COLO668 (cell line): ENCODE data around the gene CRIP2.

Experiments
- DNase-seq: peaks from one replicate; lab custom pipeline; 2025; ENCODE audit not compliant: unreplicated experiment; lab: John Stamatoyannopoulos, UW

CRIP2 gene, protein sequence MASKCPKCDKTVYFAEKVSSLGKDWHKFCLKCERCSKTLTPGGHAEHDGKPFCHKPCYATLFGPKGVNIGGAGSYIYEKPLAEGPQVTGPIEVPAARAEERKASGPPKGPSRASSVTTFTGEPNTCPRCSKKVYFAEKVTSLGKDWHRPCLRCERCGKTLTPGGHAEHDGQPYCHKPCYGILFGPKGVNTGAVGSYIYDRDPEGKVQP

DNA sequence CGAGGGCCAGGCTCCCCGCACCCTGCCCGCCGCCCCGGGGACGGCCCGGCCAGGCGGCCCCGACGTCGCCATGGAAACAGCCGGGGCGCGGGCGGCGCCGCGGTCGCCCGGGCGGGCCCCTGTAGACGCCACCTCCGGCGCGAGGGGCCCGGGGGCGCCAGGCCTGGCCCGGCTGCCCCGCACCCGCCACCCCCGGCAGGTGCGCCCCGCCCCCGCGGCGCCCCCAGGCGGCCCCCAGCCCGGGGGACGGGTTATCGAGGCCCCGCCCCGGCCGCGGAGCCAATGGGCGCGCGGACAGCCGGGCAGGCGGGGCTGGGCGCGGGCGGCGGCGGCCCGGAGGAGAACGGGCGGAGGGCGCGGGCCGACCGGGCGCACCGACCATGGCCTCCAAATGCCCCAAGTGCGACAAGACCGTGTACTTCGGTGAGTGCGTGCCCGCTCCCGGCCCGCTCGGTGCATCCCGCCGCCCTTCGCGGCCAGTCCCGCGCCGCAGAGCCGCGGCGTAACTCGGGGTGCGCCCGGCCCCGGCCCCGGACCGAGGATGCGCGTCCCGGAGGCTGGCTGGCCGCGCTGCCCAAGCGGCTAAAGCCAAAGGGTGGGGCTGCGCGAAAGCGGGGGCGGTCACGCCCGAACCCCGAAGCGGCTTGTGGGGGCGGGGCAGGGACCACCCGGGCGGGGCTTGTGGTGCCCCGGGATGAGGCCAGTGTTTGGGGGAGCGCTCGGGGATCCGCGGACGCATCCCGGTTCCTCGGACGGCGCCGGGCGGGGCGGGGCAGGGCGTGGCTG is at the start of gene CRIP2:
CRIP2 (plus strand) TSS at position 339 of the 786 bp plus-strand sequence; CDS start at position 381, 42 bp downstream.
- peak; percentile 86 for DNase-seq

DNA sequence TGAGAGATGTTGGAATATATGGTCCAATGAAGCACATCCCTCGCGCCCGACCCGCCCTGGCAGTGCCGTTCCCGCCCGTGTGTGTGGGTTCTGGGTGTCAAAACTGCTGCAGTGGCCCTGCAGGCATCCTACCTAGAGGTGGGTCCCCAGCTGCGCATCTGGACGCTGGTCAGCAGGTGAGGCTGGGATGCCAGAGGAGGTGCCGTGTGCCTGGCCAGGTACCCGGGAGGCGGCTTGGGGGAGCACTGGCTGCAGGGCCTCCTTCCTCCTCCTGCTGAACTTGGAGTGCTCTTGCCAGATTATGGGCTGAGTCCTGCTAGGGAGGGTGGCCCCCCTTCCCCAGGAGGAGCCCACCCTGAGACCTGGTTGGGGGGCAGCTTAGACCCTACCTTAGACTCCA is 49.8 kb upstream of the CRIP2 start:
- DNase-seq: no peak

DNA sequence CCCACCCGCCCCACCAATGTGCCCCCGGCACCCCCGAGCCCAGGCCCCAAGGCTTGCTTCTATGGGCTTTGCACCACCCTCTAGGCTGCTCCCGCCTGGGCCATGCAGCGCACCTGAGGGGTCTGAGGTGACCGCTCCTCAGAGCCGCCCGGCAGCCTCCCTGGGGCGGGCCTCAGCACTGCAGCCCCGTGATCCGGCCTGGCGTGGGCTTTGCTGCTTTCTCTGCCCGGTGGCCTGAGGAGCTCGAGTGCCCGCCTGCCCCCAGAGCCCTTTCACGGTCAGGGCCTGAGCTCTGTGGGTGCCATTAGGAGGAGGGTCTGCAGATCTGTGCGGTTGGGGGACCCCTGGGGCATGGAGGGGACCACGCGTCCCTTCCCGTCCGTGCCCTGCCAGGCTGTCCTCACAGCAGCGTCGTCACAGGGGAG is 48.8 kb upstream of the CRIP2 start:
- DNase-seq: no peak

DNA sequence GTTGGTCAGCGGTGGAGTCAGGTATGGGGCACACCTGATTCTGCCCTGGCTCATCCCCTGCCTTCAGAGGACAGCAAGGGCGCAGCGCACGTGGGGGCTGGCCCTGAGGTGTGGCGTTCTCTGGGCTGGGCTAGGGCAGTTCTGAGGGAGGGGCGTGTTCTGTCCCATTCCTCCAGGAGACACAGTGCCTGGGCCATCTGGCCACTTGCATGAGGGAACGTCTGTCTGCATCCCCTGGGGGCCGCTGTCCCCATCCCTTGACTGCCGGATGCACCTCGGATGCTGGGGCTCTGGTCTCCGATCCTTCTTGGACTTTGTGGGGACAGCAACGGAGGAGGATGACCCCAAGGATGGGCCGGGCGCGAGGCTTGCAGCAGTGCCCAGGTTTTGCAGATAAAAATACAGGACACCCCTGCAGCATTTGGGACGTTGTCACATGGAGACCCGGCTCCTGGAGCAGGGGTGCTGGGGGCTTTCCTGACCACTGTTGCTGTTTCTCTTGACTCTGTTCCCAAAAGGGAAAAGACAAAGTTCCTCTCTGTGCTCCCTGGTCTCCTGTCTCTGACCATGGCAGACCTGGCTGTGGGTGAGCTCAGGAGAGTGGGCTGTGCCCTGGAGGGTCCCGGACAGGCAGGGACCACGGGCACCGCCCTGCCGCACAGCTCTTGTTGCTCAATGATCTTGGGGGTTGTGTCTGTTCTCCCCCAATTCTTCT is 48.0 kb upstream of the CRIP2 start:
- DNase-seq: no peak

DNA sequence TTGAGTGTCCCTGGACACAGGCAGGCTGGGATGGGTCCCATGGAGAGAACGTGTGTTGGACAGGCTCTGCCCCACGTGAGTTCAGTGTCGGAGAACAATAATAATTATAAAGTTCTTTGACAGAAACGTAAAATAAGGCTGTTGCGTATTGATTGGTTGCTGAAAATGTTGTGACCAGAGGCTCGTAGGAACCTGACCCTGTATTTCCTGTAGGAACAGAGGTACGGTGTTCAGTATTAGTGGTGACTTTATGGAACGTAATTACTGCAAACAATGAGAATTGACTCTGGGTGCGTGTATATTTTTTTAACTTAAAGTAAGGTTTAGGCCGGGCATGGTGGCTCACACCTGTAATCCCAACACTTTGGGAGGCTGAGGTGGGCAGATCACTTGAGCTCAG is 47.2 kb upstream of the CRIP2 start:
- no peak for DNase-seq

DNA sequence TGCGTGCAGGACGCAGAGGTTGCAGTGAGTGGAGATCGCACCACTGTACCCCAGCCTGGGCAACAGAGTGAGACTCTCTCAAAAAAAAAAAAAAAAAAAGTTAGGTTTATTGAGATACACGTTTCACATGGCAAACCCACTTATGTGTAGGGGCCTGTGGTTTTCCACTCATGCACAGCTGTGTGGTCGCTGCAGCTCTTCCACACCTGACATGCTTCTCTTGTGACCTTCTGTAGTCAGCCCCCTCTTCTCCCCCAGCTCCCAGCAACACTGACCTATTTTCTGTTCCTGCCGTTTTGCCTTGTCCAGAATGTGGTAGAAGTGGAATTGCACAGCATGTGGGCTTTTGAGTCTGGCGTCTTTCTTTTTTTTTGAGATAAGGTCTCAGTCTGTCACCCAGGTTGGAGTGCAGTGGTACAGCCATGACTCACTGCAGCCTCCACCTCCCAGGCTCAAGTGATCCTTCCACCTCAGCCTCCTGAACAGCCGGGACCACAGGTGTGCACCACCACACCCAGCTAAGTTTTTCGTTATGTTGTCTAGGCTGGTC is 46.6 kb upstream of the CRIP2 start:
- DNase-seq: no peak

DNA sequence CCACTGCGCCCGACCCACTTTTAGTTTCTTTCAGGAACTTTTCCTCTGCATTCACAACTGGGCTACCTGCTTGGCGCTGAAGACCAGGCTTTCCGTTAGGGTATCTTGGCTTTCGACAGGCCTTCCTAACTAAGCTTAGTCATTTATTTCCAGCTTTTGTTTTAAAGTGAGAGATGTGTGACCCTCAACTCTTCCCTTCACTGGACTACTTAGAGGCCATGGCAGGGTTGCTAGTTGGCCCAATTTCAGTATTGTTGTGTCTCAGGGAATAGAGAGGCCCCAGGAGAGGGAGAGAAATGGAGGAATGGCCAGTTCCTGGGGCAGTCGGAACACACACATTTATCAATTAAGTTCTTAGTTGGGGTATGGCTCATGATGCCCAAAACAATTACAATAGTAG is 44.6 kb upstream of the CRIP2 start:
- DNase-seq: no peak

DNA sequence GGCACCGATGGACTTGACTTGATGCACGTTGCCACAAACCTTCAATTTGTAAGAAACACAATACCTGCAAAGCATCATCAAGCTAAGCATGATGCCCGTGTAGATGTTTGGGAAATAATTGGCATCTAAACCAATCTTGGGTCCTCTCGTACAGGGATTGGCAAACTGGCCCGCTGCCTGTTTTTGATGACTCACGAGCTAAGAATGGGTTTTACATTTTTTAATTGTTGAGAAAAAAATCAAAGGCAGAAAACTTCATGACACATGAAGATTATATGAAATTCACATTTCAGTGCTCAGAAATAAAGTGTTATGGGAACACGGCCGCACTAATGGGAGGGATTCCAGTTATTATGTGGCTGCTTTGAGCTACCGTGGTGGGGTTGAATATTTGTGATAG is 44.1 kb upstream of the CRIP2 start:
- no peak for DNase-seq

DNA sequence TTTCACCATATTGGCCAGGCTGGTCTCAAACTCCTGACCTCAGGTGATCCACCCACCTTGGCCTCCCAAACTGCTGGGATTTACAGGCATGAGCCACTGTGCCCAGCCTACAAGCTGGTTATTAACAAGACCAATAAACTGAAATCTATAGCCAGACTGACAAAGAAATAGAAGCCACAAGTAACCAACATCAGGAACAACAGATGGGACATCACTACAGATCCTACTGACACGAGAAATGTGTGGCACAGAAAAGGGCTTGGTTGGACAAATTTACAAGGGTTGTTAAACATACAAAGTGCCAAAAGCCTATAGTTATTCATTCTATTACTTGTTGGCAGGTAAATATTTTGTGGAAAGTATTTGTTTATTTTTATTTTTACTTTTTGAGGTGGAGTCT is 43.4 kb upstream of the CRIP2 start:
- DNase-seq: no peak

DNA sequence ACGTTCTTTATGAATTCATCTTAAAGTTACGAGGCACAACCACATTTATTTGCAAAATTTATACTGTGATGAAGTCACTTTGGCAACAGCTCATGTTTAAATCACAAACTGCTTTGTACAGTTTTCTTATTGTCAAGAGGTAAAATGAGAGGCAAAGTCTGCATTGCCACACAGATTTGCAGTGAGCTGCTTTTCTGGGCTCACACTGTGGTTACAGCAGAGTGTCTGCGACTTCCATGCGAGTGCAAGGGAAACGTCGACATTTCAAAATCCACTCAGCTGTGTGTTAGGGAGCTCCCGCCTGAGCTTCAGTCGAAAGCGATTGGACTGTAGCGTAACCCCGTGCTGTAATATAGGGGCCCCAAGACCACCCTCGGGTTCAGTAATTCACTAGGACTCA is 42.0 kb upstream of the CRIP2 start:
- DNase-seq: no peak

DNA sequence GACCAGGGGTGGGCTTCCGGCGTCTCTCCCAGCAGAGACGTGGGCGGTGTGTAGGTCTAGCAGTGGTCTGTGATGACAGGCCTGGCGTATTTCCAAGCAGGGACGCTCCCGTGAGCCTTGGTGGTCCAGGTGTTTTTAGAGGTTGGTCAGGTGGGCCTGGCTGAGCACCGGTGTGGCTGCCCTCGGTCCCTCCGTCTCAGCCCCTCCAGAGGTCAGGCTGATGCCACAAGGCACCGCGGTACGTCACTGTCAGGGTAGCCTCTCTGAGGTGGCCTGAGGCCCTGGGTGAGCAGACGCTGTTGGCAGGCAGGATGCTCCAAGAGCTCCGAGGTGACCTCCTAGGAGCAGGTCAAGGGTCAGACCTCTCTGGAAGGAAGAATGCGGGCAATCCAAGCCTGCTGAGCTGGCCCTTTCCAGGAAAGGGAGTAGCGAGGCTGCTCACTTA is 41.4 kb upstream of the CRIP2 start:
- no peak for DNase-seq

DNA sequence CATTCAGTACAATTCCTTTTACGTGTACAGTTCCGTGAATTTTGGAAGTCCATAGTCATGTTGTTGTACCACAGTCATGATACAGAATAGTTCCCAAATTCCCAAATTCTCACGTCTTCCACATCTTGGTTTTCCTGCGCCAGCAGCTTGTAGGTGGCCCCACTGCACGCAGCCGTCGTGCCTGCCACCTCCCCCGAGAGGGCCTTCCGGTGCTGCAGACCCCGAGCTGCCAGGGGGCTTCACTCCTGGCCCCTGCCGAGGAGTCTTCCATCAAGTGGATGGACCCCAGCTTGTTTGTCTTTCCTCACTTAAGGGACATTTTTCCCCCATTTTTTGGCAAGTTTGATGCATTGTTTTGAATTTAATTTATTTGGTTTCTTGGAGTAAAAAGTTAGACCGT is 38.2 kb upstream of the CRIP2 start:
- DNase-seq: no peak

DNA sequence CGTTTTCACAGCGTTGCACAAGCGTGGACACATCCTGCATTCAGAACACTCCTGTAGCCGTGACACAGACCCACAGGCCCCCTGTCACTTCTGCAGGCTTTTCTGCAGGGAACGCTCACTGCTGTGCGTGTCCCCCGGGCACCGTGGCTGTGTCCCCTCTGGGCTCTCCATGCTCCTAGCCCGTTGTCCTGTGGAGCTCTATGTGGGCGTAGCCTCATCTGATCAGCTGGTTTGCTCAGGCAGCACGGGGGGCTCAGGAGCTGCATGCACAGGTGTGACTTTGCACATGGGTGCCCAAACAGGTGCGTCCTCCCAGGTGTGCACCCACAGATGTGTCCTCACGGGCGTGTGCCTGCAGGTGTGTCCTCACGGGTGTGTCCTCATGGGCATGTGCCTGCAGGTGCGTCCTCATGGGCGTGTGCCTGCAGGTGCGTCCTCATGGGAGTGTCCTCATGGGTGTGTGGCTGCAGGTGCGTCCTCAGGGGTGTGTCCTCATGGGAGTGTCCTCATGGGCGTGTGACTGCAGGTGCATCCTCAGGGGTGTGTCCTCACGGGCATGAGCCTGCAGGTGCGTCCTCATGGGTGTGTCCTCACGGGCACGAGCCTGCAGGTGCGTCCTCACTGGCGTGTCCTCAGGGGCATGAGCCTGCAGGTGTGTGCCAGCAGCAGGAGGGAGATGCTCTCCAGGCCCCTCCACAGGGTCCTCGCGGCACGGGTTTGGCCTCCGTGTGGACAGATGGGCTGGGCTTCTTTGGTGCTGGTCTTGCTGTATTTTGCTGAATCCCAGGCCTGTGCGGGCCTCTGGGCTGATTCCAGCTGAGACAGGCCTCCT is 37.5 kb upstream of the CRIP2 start:
- peak; percentile 98 for DNase-seq

DNA sequence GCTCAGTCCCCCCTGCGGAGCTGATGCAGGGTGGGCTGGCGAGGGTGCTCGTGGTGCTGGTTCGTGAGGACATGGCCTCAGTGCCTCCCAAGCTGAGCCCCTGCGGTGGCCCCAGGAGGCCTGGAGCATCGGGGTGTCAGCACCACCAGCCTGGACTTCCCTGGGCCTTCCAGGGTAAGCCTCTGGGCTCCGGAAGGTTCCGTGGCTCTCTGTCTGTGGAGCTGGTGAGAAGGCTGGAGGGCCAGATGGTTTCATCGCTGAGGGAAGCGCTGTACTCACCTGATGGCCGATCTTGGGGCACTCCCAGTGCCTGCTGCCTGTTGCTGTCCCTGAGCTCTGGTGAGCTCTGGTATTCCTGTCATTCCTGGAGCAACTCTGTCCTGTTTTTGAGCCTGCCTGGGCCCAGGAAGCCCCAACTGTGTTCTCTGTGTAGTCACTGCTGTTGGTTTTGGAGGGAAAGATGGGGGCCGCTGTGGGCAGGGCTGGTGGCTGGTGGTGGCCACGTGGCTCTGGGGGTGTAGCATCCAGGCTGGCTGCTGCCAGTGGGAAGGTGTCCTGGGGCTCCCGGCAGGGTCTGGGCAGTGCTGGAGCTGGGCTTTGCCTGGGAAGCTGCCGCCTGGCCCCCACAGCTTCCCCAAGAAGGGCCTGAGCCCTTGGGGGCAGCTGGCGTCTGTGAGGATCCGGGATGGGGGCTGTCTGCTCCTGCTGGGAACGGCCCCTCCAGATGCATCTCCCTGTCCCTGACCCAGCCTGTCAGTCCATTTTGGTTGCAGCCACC is 36.7 kb upstream of the CRIP2 start:
- DNase-seq: no peak

DNA sequence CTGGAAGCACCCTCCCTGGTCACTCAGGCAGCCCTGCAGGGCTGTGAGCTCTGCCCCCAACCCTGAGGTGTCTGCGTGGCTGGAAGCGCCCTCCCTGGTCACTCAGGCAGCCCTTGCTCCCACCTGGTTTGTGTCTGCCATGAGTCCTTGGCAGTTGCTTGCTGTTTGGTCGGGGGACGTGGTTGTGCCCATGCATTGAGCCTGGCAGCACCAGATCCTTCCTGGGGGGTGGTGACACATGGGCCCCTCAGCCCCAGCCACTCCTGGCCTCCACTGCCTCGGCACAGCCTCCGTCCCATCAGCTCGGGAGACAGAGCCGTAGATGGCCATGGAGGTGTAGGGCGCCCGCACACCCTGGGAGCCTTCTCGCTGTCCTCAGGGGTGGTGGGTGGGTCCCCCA is 35.4 kb upstream of the CRIP2 start:
- no peak for DNase-seq

DNA sequence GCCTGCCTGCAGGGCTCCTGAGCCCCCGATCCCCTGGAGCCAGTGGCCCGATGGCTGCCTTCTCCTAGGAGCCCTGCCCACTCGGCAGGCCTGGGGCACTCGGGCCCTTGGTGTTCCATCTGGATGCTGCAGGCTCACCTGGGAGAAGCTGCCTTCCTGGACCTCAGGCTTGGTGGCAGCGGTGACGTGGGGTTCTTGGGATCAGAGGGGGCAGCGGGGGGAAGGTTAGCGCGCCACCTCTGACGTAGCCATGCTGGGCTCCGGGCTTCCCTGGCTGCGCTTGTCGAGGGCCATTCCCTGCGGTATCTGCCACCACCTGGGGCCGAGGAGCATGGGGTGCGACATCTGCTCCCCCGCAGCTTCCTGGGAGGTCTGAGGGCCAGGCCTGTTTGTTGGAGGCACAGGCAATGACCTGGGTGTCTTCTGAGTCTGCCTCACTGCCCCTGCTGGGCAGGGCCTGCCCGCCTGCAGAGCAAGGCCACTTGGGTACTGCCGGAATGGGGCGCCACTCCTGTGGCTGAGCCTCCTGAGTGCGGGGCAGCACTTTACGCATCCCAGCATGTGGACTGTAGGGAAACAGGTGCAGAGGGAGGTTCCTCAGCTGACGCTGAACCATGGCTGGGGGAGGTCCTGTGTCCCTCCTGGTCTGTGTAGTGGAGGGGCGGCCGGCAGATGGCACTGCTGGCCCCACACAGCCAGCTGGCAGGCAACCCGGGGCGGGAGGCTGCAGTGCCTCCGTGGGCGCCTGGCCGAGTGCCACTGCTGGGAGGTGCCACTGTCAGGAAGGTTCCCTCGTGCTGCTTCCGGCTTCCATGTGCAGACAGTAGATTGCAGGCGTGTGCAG is 34.7 kb upstream of the CRIP2 start:
- peak; percentile 19 for DNase-seq

DNA sequence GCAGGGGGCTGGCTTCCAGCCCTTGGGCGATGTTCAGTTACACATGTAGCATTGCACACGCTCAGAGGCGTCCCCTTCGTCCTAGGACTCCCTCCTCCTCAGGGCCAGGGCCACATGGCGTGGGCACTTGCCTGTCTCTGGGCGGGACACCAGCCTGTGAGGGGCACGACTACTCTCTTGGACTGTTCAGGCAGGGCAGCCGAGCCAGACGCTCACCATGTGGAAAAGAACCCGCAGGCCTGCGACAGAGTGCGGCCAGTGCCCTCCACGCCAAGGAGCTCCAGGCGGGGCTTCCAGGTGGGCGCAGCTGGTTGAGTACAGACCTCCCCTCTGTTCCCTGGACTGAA is 34.1 kb upstream of the CRIP2 start:
- DNase-seq: no peak

DNA sequence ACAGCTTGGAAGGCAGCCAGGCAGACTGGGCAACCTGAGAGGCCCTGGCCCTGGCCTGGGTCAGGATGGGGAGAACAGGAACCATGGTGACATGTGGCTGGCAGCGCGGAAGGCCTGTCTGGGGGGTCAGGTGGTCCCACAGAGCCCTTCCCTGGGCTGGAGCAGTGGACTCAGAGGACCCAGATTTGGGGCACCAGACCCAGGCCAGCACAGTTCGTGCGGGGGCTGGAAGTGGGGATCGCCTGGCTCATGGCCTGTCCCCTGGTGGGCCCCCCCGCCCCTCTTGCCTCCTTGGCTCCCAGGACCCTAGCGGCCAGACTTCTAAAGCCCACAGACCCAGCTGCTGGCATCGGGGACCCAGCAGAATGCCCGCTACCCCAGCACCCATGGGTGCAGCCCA is 33.6 kb upstream of the CRIP2 start:
- no peak for DNase-seq

DNA sequence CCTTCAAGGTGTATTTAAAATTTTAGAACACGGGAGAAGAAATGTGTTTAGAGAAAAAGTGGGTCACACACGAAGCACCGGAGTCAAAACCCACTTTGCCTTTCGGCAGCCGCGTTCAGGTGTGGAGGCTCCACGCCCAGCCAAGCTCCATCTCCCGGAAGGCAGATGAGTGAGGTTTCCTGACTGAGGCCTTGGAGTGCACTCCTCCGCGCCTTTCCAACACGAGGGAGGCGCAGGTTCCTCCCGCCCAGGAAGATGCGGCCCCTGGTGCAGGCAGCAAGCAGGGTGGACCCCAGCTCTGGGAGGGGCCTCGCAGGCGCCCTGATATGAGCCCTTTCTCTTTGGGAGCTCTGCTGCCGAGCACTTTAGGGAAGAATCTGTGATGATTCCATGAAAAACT is 32.5 kb upstream of the CRIP2 start:
- no peak for DNase-seq
